ENCODE measurements around the gene PRMT6. TPM values are rescaled to one million over a fixed set of nuclear protein-coding genes. Genes with fewer than 3 reads are reported as not detected.

Gene PRMT6
- total and polyA plus RNA-seq, 2 experiments from 2014 or later: 29.6 to 46.6 TPM

DNA sequence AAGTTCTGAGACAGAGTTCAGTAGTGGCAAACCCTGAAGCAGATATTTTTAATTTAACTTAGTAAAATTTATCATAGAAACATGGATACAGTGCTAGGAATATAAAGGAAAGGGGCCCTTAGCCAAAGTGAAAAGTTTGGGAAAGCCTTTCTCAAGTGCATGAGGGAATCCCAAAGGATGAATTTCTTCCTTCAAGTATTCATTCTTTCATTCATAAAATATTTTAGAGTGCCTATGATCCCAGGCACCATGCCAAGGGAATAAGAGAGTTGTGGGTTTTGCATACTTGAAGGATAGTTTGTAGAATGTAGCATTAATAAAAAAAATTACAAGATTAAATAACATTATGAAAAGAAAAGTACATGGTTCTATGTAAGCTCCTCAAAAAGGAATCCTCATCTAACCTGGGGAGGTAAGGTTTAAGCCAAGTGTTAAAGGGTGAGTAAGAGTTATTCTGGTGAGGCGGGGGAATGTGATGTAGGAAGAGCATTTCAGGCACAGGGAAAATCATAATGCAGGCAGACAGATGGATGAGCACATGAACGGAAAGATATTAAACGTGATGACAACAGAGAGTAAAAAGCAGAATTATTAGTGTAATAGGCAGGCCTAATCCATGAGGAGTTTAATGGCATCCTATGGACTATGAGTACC lies 44.0 kb downstream of the PRMT6 start:
- Mint-ChIP-seq H3K9me3 (no peaks in the 10 kb centered on the region), H3K4me3 (no peak overlapping the region), H3K4me1 (no peaks in the 10 kb centered on the region), H3K27me3 (ENCODE audit: insufficient read depth, low read depth, poor library complexity) (no peaks in the 10 kb centered on the region), H3K27ac (no peak overlapping the region), H3K36me3 (ENCODE audit: low read depth) (no peaks in the 10 kb centered on the region)
- no peaks in the 10 kb centered on the region for H3K79me2 ChIP-seq (replicated peaks; ENCODE audit: insufficient read depth)
- no peak overlapping the region for H3K27ac ChIP-seq (ENCODE audit: low read depth)
- no peaks in the 10 kb centered on the region for H3K4me1 ChIP-seq (ENCODE audit: insufficient read depth)
- no peak overlapping the region for H3K4me3 ChIP-seq
- DNase-seq (ENCODE audit: low spot score) (no peak), ATAC-seq (no peak)
- no peak overlapping the region for H2AFZ ChIP-seq
- no peak for TF ChIP-seq ETS1 (IDR thresholded peaks at IDR 0.05)
- TF ChIP-seq POLR2AphosphoS5 (IDR thresholded peaks at IDR 0.05; ENCODE audit: low read depth): no peak
- TF ChIP-seq STAT1 (IDR thresholded peaks at IDR 0.05; ENCODE audit: unreplicated experiment): no peak
- TF ChIP-seq ZNF331 (CRISPR knock-in tag; IDR thresholded peaks at IDR 0.05; ENCODE audit: low read depth): no peak
- TF ChIP-seq JUNB (IDR thresholded peaks at IDR 0.05; ENCODE audit: unreplicated experiment): no peak
- TF ChIP-seq NANOG (IDR thresholded peaks at IDR 0.05; ENCODE audit: borderline replicate concordance): no peak
- TF ChIP-seq EZH2 (IDR thresholded peaks at IDR 0.05; ENCODE audit: low read depth, unreplicated experiment): no peak
- no peak for TF ChIP-seq EZH2phosphoT487 (IDR thresholded peaks at IDR 0.05; ENCODE audit: unreplicated experiment)
- TF ChIP-seq, protein P1, sequence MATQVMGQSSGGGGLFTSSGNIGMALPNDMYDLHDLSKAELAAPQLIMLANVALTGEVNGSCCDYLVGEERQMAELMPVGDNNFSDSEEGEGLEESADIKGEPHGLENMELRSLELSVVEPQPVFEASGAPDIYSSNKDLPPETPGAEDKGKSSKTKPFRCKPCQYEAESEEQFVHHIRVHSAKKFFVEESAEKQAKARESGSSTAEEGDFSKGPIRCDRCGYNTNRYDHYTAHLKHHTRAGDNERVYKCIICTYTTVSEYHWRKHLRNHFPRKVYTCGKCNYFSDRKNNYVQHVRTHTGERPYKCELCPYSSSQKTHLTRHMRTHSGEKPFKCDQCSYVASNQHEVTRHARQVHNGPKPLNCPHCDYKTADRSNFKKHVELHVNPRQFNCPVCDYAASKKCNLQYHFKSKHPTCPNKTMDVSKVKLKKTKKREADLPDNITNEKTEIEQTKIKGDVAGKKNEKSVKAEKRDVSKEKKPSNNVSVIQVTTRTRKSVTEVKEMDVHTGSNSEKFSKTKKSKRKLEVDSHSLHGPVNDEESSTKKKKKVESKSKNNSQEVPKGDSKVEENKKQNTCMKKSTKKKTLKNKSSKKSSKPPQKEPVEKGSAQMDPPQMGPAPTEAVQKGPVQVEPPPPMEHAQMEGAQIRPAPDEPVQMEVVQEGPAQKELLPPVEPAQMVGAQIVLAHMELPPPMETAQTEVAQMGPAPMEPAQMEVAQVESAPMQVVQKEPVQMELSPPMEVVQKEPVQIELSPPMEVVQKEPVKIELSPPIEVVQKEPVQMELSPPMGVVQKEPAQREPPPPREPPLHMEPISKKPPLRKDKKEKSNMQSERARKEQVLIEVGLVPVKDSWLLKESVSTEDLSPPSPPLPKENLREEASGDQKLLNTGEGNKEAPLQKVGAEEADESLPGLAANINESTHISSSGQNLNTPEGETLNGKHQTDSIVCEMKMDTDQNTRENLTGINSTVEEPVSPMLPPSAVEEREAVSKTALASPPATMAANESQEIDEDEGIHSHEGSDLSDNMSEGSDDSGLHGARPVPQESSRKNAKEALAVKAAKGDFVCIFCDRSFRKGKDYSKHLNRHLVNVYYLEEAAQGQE (IDR thresholded peaks at IDR 0.05; ENCODE audit: unreplicated experiment): no peak
- TF ChIP-seq CREB1 (CRISPR knock-in tag; IDR thresholded peaks at IDR 0.05; ENCODE audit: low read depth): no peak
- TF ChIP-seq ZNF114 (CRISPR knock-in tag; IDR thresholded peaks at IDR 0.05): no peak
- TF ChIP-seq, protein P2, sequence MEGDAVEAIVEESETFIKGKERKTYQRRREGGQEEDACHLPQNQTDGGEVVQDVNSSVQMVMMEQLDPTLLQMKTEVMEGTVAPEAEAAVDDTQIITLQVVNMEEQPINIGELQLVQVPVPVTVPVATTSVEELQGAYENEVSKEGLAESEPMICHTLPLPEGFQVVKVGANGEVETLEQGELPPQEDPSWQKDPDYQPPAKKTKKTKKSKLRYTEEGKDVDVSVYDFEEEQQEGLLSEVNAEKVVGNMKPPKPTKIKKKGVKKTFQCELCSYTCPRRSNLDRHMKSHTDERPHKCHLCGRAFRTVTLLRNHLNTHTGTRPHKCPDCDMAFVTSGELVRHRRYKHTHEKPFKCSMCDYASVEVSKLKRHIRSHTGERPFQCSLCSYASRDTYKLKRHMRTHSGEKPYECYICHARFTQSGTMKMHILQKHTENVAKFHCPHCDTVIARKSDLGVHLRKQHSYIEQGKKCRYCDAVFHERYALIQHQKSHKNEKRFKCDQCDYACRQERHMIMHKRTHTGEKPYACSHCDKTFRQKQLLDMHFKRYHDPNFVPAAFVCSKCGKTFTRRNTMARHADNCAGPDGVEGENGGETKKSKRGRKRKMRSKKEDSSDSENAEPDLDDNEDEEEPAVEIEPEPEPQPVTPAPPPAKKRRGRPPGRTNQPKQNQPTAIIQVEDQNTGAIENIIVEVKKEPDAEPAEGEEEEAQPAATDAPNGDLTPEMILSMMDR (conservative IDR thresholded peaks at IDR 0.05; ENCODE audit: low read depth in 2 of 2): no peak
- no peak for TF ChIP-seq ZNF462 (CRISPR knock-in tag; IDR thresholded peaks at IDR 0.05)
- H4K20me1 ChIP-seq (replicated peaks; ENCODE audit: insufficient read depth): no peaks in the 10 kb centered on the region
- H3K27me3 ChIP-seq (ENCODE audit: insufficient read depth): no peaks in the 10 kb centered on the region
- no peaks in the 10 kb centered on the region; the same call in 1 of the 2 replicates for H3K9me2 ChIP-seq (ENCODE audit: insufficient read depth)
- H3K4me2 ChIP-seq: no peak overlapping the region
- no peaks in the 10 kb centered on the region for H3K36me3 ChIP-seq (ENCODE audit: insufficient read depth)
- no peaks in the 10 kb centered on the region for H3F3A ChIP-seq (replicated peaks; ENCODE audit: low read depth)
